AG09309 (cell line): ENCODE measurements around the gene LDLRAD4.

Source experiments
- DNase-seq: peaks from one replicate; pipeline ENCODE4 v3.0.0-alpha.2; 2010; ENCODE audit warnings: low read depth
- H3K4me3 ChIP-seq: 2 replicates; pipeline ENCODE4 v1.5.1; 2011; ENCODE audit warnings: mild to moderate bottlenecking, low read depth, low read length, moderate library complexity; ENCODE audit not compliant: control insufficient read depth
- TF ChIP-seq, protein P1 (sequence below): IDR thresholded peaks from 2 replicates; pipeline ENCODE4 v1.5.1; 2011; ENCODE audit warnings: mild to moderate bottlenecking, low read depth, low read length, inconsistent platforms; ENCODE audit not compliant: insufficient read depth, control insufficient read depth; ENCODE audit errors: missing control alignments

The LDLRAD4 gene

DNA sequence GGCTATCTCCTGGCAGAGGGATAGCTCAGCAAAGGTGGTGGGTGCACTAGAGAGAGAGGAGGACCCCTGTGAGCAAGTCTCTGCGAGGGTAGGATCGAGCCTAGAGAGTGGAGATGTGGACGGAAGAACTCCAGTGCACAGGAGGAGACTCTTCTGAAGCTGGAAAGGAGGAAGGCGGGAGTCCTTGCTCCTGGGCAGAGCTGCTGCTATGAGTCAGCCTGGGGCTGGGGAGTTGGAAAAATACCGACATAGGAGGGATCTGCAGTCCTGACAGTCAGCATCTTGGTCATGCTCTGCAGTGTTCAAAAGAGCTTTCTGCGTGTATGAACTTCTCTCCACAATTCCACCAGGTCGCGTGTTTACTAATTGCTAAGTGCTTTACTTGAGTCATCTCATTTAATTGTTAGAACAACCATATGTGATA lies 233.8 kb downstream of the LDLRAD4 start:
- TF ChIP-seq, protein P1, sequence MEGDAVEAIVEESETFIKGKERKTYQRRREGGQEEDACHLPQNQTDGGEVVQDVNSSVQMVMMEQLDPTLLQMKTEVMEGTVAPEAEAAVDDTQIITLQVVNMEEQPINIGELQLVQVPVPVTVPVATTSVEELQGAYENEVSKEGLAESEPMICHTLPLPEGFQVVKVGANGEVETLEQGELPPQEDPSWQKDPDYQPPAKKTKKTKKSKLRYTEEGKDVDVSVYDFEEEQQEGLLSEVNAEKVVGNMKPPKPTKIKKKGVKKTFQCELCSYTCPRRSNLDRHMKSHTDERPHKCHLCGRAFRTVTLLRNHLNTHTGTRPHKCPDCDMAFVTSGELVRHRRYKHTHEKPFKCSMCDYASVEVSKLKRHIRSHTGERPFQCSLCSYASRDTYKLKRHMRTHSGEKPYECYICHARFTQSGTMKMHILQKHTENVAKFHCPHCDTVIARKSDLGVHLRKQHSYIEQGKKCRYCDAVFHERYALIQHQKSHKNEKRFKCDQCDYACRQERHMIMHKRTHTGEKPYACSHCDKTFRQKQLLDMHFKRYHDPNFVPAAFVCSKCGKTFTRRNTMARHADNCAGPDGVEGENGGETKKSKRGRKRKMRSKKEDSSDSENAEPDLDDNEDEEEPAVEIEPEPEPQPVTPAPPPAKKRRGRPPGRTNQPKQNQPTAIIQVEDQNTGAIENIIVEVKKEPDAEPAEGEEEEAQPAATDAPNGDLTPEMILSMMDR = no peak
- H3K4me3 ChIP-seq = no peak overlapping the region
- peak; percentile 54 for DNase-seq

DNA sequence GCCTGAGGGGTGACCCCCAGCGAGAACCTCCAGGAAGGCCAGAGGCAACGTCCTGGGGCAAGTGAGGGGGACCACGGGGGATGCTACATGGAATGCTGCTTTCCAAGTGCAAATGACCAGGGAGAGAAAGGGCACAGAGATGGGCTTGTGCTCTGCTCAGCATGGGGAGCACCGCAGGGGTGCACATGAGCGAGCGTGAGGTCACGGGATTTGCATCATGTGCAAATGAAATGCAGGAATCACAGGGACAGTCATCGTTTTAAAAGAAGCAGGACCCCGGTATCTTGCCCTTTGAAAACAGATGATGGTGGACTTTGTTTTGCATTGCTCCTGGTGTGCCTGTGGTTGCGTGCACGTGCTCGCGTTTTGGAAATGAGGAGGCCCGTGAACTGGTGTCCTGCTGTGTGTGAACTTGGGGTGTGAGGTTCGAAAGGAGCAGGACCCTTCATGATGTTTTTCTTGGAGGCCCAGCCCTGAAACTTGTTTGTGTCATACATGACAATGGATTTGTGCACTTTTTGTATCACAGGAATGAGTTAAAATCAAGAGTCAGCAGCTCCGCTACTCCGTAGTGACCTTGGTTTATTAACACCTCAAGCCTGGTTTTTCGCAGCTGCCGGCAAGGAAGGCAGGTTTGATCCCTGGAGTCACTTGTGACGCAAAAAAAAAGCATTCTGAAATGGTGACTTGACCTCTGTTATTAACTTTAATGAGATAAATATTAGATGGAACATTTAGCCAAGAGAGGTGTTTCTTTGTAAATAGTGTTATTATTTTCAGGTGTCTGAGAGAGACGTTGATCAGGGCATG lies 234.5 kb downstream of the LDLRAD4 start:
- no peak overlapping the region for H3K4me3 ChIP-seq
- no peak for DNase-seq
- TF ChIP-seq, protein P1 = no peak

DNA sequence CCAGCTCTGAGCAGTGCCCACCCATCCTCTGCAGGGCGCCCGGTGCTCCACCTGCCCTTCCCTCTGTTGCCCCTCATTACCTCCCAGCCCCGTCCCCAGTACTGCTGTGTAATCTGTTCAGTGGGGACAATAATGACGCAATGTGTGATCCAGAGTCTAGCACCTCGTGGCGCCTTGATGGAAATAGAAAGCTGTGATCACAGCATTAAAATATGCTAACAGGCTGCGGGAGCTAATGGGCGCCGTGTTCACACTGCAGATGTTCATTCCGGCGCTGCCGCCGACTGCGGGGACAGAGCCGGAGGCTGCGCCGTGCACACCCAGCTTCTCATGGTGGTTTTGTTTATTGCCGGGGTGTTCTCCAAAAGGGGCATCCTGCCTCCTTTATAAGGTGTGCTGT lies 235.2 kb downstream of the LDLRAD4 start:
- no peak for DNase-seq
- TF ChIP-seq, protein P1 = no peak
- H3K4me3 ChIP-seq = no peak overlapping the region

DNA sequence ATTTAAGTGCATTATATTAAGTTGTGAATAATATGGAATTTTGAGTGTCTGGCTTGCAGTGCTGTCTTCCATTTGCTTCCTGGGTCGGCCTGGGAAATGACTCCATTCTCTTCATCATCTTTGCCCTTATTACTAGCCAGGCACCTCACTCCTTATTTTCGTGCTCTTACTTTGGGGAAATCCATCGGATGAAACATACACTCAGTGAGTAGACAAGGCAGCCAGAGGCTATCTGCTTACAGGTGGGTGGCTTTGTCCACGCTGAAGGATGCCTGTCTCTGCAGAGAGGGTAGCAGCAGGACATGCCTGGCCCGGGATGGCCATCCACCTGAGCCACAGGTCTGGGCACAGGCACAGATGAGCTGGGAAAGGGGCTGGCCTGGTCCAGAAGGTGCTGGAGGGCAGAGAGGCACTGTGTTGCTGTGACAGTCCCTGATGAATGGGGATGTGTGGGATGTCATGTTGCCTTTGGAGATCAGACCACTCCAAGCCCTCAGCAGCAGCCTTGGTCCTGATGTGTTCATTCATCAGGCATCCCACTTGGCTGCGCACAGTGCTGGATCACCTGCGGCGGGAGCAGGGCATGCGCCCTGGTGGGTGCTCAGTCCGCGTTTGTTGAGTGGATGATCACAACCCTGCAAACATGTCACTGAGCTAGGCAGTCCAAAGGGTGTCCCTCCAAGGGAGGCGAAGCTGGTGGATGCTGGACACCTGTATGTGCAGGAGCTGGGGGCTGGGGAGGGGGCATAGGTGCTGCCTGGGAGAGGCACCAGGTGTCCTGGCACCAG lies 236.0 kb downstream of the LDLRAD4 start:
- DNase-seq = no peak
- TF ChIP-seq, protein P1 = no peak
- no peak overlapping the region for H3K4me3 ChIP-seq

DNA sequence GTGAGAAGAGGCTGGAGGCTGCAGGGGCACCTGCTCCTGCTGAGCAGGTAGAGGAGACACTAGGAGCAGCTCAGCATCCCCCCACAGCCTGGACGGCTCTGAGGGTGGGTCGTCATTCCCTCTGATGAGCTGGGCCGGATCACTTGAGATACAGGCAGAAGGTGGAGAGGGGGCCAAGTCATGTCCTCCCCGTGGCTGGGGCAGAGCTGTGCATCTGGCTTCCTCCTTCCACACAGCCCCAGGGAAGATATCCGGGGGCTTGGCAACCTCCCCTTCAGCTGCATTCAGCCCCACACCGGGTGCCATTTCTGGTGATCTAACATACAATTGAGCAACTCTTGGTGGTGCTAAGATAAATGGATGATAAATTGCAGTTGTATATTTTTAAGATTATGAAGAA lies 236.9 kb downstream of the LDLRAD4 start:
- TF ChIP-seq, protein P1 = no peak
- no peak for DNase-seq
- no peak overlapping the region for H3K4me3 ChIP-seq

DNA sequence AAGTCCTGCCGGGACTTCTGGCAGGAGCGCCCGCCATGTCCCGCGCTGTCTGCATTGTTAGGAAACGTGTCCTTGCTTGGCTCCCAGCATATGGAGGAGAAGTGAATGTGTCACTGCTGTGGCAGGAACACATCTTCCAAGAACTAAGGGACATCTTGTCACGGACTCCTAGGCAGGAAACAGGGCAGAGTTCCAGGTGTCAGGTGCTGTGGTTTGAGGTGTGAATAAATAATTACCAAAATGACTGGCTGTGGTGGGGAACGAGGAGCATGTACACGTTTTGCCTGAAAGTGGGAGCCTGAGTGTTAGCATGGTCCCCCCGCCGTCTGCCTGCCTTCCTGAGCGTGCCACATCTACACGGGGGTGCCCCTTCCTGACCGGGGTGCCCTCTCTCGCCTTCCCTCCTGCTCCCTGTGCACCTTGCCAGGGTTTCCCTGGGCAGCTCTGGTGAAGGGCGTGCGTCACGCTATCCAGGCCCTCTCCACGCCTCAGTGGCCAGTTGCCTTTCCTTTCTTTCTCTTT lies 237.5 kb downstream of the LDLRAD4 start:
- TF ChIP-seq, protein P1 = no peak
- no peak overlapping the region for H3K4me3 ChIP-seq
- no peak for DNase-seq
